GM19455 (cell line): Measurements from ENCODE around the gene DIP2C.

ENCODE experiments used
- ATAC-seq: cut with Tn5 transposase; IDR thresholded peaks from one replicate; pipeline ENCODE4 v1.9.1; 2021; ENCODE audit not compliant: unreplicated experiment

Gene DIP2C, protein sequence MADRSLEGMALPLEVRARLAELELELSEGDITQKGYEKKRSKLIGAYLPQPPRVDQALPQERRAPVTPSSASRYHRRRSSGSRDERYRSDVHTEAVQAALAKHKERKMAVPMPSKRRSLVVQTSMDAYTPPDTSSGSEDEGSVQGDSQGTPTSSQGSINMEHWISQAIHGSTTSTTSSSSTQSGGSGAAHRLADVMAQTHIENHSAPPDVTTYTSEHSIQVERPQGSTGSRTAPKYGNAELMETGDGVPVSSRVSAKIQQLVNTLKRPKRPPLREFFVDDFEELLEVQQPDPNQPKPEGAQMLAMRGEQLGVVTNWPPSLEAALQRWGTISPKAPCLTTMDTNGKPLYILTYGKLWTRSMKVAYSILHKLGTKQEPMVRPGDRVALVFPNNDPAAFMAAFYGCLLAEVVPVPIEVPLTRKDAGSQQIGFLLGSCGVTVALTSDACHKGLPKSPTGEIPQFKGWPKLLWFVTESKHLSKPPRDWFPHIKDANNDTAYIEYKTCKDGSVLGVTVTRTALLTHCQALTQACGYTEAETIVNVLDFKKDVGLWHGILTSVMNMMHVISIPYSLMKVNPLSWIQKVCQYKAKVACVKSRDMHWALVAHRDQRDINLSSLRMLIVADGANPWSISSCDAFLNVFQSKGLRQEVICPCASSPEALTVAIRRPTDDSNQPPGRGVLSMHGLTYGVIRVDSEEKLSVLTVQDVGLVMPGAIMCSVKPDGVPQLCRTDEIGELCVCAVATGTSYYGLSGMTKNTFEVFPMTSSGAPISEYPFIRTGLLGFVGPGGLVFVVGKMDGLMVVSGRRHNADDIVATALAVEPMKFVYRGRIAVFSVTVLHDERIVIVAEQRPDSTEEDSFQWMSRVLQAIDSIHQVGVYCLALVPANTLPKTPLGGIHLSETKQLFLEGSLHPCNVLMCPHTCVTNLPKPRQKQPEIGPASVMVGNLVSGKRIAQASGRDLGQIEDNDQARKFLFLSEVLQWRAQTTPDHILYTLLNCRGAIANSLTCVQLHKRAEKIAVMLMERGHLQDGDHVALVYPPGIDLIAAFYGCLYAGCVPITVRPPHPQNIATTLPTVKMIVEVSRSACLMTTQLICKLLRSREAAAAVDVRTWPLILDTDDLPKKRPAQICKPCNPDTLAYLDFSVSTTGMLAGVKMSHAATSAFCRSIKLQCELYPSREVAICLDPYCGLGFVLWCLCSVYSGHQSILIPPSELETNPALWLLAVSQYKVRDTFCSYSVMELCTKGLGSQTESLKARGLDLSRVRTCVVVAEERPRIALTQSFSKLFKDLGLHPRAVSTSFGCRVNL (N-terminal part only)

DNA sequence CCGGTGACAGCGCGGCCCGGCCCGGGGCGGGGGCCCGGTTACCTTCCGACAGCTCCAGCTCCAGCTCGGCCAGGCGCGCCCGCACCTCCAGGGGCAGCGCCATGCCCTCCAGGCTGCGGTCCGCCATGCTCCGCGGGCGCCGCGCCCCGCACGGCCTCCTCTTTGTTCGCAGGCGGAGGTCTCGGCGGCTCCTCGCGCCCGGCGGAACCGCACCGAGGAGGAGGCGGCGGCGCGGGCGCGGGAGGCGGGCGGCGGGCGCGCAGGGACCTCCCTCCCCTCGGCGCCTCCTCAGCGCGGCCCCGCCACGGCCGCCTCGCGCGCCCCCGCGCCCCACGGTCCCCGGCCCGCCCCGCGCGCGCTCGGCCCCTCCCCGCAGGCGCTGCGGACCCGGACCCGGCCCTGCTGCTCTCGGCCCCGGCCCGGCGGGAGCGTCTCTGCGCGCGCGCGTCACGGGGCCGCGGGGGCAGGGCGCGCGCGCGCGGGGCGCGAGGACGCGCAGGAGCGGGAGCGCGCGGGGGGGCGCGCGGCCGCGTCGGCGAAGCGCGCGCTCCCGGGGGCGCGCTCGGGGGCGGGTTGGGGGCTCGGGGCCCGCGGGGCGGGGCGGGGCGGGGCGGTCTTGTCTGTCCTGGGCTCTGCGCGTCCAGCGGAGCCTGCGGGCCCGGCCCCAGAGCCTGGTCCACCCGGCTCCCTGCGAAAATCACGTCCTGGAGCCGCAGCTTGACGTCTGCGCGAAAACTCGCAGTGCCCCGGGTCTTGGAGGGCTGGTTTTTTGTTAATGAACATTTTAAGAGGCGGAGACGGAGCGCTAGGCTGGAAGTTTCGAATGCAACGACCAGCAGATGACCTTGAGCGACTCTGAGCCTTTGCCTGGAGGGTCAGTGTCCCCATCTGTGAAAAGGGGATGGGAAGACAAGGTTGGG is at the start of gene DIP2C:
Gene DIP2C, minus strand, starts transcription at position 217 of the 920 bp plus-strand sequence. Its CDS starts 90 bp downstream, at position 127.
- no peak for ATAC-seq

DNA sequence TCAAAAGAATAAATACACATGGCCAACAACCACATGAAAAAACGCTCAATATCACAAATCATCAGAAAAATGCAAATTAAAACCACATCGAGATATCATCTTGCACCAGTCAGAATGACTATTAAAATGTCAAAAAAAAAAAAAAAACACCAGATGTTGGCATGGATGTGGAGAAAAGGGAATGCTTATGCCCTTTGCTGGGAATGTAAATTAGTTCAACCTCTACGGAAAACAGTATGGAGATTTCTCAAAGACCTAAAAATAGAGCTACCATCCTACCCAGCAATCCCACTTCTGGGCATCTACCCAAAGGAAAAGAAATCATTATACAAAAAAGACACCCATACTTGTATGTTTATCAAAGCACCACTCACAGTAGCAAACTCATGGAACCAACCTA is 45.0 kb upstream of the DIP2C start:
- no peak for ATAC-seq

DNA sequence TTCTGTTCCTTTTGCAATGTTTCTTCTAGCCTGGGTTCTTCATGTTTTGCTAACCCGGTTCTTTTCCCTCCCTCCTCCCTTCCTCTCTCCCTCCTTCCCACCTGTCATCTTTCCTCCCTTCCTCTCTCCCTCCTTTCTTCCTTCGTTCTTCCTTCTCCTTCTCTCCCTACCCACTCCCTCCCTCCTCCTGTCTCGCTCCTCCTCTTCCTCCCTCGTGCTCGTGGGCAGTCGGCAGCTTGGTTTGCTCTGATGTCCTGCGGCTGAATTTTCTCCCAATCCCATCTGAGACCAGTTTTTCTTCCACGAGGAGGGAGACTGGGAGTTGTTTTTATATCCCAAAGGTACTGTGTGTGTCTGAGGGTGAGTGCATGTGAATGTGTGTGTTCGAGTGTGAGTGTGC is 43.6 kb upstream of the DIP2C start:
- ATAC-seq: no peak

DNA sequence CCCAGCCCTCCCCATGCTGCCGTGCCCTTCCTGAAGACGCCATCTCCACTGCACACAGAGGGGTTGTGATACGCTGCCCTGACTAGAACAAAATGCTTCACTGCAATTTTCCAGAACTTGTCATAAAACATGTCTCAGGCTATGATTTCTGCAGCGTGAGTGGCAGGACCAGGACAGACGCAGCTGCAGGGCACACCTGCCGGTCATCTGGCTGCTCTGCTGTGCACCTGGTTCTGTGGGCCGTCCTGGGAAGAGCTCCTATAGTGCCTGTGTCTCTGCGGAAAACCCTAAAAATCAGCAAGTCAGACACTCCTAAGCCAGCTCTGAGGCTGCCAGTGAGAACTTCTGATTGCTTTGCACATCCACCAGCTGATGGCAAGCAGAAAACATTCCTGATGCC is 39.7 kb upstream of the DIP2C start:
- ATAC-seq: no peak

DNA sequence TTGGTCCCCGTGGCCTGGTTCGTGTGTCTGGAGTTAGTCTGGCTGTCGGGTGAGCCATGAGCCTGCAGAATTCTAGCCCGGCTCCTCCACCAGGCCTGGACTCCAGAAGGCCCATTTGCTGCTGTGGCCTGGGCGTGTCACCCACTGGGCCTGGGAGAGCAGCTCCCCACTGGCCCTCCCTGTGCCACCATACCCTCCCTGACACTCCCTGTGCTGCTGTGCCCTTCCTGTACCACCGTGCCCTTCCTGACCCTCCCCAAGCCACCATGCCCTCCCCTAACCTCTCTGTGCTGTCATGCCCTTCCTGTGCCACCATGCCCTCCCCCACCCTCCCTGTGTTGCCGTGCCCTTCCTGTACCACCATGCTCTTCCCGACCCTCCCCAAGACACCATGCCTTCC is 39.1 kb upstream of the DIP2C start:
- no peak for ATAC-seq

DNA sequence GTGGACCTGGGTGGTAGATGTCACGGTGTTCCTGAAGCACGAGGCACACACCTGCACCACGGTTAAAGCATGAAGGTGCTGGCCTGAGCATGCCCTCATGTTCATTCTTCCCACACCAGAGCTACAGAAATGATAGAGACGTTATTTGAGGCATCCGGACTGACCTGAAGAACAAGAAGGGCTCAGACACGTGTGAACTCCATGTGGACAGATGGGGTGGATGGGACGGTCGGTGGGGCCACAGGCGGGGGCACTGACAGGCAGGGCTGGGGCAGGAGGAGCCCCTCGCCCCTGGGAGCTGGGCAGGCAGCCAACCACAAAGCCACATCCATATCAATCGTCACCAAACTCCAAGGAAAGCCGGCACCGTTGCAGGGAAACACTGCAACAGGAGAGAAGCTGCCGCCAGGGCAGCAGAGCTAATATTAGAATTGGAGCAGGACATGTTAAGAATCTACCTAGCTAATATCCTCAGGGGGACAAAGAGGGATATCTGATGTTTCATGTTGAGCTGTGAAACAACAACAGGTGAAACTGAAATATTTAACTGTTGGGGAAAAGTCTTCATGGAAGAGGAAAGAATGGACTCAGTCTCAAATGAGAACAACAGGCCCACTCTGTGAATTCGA is 37.8 kb upstream of the DIP2C start:
- no peak for ATAC-seq

DNA sequence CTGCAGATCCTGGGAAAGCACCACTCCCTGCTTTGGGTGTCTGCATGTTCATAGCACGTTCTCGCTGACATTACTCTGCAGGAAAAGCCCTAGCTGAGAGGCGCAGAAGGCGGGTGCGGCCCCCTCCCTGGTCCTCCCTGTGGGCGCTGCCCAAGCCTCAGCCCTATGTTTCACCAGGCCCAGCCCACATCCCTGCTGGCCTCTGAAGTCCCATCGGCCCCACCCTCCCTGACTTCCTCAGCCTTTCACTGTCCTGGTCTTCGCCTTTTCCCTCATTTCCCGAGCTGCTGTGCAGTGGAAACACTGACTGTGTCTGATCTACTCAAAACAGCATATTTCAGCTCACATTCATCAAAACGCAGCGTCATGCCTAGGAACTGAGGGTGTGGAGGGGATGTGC is 36.3 kb upstream of the DIP2C start:
- ATAC-seq: no peak

DNA sequence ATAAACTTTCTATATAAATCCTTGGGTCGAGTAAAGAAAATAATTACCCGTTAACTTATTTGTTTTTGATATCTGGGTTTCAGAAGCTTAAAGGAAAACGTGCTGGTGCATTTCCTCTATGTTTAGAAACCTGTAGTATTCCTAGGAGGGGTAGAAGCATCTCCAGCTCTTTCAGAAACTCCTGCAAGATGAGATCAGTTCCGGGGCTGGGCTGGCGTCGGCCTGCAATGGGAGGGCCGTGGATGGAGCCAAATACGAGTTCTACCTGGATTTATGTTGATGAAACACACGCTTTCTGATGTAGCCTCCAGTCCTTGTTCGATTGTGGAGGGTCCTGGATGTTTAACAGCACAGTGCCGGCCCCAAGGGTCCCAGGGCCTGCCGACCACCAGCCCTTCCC is 35.8 kb upstream of the DIP2C start:
- ATAC-seq: no peak

DNA sequence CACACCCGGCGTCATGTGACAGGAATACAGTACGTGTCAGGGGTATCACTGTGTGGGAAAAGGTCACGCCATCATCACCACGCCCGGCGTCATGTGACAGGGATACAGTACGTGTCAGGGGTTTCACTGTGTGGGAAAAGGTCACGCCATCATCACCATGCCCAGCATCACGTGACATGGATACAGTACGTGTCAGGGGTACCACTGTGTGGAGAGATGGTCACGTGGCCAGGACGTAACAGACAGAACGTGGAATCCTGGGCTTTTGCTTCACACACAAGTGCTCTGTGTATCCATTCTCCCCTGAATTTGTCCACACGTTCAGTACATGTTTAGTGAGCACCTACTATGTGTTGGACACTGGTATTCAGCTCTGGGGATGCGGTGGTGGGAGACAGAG is 34.5 kb upstream of the DIP2C start:
- ATAC-seq: no peak

DNA sequence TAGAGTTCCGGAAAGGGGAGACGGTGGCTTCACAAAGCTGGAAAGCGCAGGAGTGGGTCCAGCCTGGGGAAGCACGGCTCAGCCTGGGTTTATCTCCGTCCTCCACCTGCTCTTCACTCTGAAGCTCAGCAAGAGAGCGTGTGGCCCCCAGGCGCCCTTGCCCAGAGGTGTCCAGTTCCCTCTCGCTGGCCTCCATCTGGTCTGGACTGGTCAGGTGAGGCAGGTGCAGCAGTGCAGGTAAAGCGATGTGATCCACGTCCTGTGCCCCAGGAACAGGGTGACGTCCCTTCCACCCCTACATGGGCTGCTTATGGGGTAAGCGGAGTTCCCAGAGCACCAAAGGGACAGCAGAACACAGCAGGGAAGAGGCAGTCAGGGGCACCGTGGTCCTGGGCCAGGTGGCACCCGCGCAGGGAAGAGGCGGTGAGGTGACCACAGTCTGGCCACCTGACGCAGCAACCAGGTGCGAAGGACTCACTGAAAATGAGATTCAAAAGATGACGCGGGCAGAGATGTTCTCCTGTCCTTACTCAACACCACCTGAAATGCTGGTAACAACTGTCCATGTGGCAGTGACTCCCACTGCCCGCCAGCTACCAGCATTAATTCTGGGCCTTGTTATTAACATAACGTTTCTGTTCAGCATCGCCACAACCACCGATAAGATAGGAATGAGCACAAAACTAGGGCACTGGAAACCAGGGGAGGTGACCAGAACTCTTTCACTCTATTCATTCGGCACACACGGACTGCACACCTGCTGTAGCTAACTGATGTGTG is 33.0 kb upstream of the DIP2C start:
- no peak for ATAC-seq

DNA sequence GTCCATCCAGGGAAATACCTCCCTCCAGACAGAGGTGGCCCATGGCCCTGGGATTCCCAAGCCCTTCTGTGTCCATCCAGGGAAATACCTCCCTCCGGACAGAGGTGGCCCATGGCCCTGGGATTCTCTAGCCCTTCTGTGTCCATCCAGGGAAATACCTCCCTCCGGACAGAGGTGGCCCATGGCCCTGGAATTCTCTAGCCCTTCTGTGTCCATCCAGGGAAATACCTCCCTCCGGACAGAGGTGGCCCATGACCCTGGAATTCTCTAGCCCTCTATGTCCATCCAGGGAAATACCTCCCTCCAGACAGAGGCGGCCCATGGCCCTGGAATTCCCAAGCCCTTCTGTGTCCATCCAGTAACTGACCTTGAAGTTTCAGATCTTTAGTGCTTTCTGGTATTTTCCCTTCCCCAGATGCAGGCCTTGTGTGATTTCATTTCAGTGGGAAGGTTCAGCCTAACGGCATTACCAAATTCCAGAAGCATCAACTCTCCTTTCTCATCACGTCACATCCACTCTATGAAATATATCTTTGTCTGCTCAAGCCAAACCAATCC is 28.8 kb upstream of the DIP2C start:
- no peak for ATAC-seq

DNA sequence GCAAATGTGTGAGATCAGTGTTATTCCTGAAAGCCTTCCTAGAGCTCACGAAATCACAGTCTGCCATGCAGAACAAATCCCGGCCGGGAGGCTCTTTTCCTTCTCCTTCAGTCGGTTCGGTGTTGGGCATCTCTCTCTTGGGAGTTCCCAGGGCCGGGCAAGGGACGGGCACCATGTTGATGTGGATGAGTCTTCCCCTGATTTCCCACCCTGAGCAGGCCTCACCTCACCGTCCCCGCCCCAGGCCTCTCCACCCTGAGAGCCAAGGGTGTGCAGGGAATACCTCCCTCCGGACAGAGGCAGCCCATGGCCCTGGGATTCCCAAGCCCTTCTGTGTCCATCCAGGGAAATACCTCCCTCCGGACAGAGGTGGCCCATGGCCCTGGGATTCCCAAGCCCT is 28.0 kb upstream of the DIP2C start:
- ATAC-seq: no peak

DNA sequence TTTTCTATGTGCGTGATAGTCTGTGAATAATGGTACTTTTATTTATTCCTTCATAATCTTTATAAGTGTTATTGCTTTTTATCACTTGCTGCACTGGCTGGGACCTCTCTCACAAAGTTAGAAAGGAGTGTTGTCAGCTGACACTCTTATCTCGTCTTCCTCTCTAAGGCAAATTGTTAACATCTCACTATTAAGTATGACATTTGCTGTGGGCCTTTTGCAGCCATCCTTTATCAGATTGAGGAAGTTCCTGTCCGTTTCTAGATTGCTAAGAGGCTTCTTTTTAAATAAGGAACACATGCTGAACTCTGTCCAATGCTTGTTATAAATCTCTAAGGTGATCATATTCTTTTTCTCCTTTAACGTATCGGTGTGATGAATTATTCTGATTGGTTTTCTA is 27.4 kb upstream of the DIP2C start:
- ATAC-seq: no peak

DNA sequence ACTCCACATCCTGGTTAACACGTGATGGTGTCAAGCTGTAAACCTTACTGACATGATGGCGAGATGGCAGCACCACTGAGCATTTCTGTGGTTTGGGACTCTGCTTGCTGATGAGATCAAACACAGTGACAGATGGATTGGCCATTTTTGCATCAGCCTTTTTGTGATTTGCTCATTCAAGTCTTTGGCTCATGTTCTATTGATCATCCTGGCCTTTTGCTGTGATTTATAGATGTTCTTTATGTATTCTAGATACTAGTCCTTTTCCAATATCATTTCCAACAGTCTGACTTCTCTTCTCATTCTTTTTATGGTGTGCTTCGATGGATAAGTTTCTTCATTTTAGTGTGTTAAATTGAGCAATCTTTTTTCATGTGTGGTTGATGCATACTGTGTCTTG is 24.7 kb upstream of the DIP2C start:
- ATAC-seq: no peak

DNA sequence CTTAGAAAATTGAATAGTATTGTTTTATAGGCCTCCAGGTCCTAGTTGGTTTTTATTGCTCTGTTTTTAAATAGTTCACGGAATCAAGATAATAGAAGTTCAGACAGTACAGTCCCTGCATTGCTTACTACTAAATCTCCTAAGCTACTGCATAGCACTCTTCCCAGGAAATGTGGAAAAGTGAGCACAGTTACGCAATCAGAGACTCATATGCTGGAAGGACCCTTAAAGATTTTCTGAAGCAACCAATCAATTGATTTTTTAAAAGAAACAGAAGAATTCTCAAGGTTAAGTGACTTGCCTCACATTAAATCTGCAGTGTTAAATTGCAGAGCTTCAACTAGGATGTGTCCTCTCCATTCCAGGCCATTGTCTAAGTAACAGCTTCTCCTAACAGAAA is 23.1 kb upstream of the DIP2C start:
- no peak for ATAC-seq

DNA sequence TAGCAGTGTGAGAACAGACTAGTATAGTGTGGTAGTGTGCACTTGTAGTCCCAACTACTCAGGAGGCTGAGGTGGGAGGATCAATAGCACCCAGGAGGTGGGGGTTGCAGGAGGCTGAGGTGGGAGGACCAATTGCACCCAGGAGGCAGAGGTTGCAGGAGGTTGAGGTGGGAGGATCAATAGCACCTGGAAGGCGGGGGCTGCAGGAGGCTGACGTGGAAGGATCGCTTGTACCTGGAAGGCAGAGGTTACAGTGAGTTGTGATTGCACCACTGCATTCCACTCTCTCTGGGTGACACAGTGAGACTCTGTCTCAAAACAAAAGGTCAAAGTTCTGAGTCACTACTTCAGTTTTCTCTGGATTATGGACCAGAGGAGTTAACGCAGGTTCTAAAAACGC is 22.6 kb upstream of the DIP2C start:
- ATAC-seq: no peak

DNA sequence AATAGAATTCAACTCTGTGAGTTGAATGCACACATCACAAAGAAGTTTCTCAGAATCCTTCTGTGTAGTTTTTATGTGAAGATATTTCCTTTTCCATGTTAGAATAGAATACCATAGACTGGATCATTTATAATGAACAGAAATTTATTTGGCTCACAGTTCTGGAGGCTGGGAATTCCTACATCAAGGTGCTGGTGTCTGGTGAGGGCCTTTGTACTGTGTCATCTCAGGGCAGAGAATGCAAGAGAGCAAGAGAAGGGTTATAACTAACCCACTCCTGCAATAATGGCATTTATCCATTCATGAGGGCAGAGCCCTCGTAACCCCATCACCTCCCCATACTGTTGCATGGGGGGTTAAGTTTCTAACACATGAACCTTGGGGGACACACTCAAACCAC is 18.4 kb upstream of the DIP2C start:
- no peak for ATAC-seq

DNA sequence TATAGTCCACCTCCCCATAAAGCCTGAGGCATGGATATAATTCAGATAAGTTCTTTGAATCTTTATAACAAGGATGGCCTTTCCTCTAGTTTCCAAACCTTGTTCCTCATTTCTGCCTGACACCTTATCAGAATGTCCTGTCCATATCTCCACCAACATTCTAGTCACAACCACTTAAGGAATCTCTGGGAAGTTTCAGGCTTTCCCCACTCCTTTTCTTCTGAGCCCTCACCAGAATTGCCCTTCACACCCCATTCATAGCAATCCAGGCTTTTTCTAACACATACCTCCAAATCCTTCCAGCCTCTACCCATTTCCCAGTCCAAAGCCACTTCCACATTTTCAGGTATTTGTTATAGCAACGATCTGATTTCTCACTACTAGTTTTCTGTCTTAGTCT is 18.0 kb upstream of the DIP2C start:
- ATAC-seq: no peak

DNA sequence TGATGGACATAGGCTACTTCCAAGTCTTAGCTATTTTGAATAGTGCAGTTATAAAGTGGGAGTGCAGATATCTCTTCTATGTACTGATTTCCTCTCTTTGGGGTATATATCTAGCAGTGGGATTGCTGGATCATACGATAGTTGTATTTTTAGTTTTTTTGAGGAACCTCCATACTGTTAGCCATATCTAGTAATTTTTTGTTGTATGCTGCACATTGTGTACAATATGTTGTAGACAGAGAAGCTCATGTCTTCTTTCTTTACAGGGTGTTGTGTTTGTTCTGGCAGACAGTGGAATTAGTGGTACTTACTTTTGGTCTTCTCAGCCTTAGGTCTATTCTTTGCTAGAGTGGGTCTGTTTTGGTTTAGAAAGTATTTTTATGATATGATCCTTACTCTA is 13.7 kb upstream of the DIP2C start:
- no peak for ATAC-seq
